HG03457 (cell line): ENCODE measurements around the gene SLC35C1.
A peak's percentile ranks its signal among the peaks of the same experiment; 100 is the strongest.

Source experiments
- ATAC-seq: cut with Tn5 transposase; IDR thresholded peaks from one replicate; pipeline ENCODE4 v1.9.1; 2021; ENCODE audit warnings: moderate number of reproducible peaks; ENCODE audit not compliant: unreplicated experiment

SLC35C1 gene

DNA sequence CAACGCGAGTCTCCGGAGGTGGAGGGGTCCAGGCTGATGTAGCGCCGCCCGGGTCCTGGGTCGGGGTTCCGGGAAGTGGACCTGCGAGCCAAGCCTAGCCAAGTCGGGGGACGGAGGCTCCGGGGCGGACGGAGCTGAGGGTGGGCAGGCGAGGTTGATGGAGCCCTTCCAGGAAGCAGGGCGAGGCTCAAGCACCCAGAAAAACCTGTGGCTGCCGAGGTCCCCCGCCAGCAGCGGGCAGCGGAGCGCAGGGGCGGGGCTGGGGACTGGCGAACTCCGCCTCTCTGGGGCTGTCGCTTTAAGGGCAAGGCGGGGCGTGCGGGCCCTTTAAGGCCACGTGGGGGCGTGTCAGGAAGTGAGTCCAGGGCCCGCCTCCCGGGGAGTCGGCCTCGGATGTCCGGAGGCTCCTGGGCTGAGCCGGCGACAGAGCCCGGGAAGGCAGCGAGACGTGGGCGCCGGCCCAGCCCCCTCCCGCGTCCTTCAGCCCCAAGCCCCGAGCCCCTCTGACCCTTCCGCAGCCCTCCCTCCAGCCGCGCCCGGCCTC lies at the start of gene SLC35C1:
TSS of gene SLC35C1 (plus strand) at position 389 of the 544 bp plus-strand sequence. CDS start 653 bp downstream, outside the sequence.
- ATAC-seq, result peak; percentile 75

DNA sequence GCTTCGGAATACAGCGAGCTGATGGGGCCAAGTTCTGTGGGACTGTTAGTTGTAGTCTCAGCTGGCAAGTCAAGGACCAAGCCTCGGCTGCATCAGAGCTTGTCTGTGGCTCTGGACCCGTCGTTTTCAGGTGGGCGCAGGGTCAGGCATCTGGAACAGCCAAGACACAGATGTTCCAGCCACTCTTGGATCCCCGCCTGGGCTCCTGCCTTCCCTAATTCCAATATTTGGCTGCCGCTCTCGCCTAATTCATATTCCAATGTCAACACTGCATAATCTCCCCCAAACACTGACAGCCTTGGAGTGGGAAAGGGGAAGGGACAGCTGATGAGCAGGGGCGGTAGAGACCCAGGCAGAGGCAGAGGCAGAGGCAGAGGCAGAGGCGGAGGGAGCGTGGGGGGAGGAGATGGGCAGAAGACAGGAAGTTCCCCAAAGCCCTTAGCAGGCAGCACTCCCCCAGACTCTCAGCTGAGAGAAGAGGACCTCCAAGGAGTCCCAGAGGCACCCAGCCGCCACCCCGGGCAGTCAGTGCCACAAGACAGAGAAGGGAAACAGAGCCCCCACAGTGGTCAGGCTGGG lies 49.6 kb upstream of the SLC35C1 start:
- no peak for ATAC-seq

DNA sequence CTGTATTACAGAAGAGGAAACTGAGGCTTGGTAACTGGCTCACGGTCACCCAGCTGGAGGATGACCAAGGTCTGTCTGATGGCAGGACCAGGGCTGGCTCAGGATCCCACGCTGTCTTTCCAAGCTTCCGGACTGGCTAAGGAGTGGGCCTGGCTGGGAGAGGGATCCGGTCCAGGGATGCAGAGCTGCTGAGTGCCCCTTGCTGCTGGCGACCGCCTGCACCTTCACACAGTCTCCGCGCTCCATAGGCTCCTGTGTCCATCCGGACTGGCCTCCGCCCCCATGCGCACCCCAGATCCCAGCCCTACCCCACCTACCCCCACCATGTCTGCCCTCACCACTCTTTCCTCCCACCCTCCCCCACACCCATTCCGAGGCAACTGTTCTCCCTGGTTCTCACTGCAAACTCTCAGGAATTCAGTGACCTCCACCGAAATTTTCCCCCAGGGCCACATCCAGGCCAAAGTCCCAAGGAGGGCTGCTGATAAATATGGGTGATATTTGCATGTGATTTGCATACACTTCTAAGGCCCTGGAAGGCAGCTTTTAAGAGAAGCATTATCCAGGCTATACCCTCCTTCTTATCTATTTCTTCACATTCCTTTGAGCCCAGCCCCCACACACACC lies 48.5 kb upstream of the SLC35C1 start:
- ATAC-seq, result no peak

- no peak for ATAC-seq
Measured at GRCh38 chr11:45757672-45758071, 47.3 kb upstream of the SLC35C1 start.

DNA sequence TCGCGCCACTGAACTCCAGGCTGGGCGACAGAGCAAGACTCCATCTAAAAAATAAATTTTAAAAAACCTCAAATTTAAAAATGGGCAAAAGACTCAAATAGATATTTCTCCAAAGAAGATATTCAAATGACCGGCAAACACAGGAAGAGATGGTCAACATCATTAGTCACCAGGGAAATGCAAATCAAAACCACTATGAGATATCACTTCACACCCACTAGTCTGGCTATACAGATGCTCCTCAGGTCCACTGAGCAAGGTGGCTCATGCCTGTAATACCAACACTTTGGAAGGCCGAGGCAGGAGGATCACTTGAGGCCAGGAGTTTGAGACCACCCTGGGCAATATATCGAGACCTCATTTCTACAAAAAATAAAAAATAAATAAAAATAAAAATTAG lies 43.3 kb upstream of the SLC35C1 start:
- no peak for ATAC-seq

GRCh38 chr11:45765107-45765668 lies 39.8 kb upstream of the SLC35C1 start:
- ATAC-seq, result no peak

- no peak for ATAC-seq
Measured at GRCh38 chr11:45765836-45766235, 39.1 kb upstream of the SLC35C1 start.

DNA sequence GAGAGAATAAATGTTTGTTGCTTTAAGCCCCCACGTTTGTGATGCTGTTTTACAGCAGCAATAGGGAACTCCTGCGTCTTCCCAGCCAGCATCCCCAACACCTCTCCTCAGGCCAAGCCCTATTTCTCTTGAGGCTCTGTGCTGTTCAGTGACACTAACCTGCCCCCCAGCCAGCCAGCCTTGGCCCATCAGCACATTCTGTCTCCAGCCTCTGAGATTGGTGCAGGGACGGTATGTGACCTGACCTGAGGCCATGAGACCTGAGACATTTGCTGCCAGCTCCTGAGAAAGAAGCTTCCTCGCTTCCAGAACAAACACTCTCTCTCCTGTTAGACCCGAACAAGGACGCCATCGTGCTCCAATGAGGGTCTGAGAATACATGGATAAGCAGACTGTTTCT lies 38.5 kb upstream of the SLC35C1 start:
- ATAC-seq, result no peak

DNA sequence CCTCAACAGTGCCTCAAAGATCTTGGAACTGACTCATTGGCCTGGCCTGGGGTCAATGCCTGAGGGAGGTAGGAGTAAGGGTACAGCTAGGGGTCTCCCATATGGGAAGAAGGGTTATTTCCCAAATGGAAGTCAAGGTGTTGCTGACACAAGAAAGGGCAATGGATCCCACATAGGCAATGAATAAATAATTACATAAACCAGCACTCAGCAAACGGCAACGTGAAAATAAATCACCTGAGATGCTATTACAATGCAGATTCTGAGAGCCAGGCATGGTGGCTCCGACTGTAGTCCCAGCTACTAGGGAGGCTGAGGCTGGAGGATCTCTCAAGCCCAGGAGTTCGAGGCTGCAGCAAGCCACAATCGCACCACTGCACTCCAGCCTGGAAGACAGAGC lies 36.5 kb upstream of the SLC35C1 start:
- ATAC-seq, result no peak

GRCh38 chr11:45769960-45770359 lies 35.0 kb upstream of the SLC35C1 start:
- no peak for ATAC-seq

DNA sequence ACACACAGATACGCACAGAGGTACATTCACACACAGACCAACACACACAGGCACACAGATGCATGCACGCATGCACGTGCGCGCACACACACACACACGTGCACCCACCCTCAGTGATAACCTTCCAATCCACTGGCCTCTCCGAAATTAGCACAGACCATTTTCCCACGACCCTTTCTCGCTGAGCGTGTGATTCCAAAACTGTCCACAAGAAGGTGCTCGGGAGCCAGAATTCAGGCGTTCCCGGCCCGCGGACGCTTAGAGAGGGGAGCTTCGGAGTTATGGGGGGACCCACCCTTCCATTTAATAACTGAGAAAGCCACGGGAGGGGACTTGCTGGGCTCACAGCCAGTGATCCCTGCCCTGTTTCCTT lies 33.8 kb upstream of the SLC35C1 start:
- ATAC-seq, result peak; percentile 24

- ATAC-seq, result peak; percentile 66
Measured at GRCh38 chr11:45771566-45772448, 33.1 kb upstream of the SLC35C1 start.

GRCh38 chr11:45772449-45772774 lies 32.5 kb upstream of the SLC35C1 start:
- no peak for ATAC-seq

GRCh38 chr11:45772986-45773785 lies 31.8 kb upstream of the SLC35C1 start:
- no peak for ATAC-seq

DNA sequence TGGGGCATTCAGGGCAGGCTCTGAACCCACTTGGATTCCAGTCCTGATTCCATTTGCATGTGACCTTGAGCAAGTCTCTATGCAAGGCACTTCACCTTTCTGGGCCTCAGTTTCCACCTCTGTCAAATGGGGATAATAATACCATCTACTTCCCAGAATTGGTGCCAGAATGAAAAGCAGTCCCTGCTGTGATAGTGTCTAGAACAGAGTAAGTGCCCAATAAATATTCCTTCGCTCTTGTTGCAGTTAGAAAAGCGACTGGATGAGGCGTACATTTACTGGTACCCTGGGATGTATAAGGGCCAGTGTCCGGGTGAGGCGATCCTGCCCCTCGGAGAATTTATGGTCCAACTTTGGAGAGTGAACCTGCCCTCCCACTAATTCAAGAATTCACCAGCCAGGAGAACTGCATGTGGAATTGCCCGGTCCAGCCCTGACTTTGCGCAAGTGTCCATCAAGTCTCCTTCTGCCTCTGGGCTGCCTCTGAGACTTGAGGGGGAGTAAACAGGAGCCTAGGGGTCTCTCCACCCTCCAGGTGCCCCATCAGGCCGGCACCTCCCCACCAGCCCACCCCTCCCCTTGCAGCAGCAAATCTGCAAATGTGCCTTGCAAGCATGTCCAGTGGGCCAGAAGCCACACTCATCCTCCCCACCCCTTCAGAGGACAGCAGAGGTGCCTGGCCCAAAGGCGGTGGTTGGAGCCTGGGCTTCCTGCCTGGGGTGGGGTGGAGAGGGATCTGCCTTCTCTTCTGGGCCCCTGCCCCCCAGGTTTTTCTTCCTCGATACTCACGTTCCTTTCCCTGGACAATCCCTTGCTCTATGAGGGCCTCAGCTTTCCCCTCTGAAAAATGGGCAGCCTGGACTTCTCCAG lies 30.9 kb upstream of the SLC35C1 start:
- ATAC-seq, result no peak

DNA sequence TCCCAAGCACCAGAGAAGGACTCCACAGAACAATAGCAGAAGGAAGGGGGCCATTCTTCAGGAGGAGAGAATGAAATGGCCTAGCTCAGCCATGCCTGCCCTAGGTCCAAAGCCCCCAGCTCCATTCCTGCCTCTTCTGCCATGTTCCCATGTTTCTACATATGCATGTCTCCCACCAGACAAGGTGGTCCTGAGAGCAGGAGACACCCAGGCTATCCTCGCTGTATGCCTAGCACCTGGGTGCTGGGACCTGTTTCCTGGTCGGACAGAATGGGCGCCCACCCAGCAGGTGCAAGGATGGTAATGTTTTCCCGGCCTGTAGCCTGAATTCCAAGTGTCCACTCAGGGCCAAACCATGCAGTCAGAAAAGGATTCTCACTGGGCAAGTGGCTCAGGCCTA lies 30.2 kb upstream of the SLC35C1 start:
- no peak for ATAC-seq

- no peak for ATAC-seq
Measured at GRCh38 chr11:45777127-45777969, 27.6 kb upstream of the SLC35C1 start.

- no peak for ATAC-seq
Measured at GRCh38 chr11:45778341-45778740, 26.6 kb upstream of the SLC35C1 start.

- ATAC-seq, result no peak
Measured at GRCh38 chr11:45779602-45780001, 25.3 kb upstream of the SLC35C1 start.
